K562 (cell line): ENCODE measurements around the gene GPC2. TPM values are rescaled to one million over a fixed set of nuclear protein-coding genes. Genes with fewer than 3 reads are reported as not detected.

Experiments
- EHMT2 ChIP-seq: fragments of 450-650 bp; IDR thresholded peaks from 2 replicates; pipeline ENCODE4 v1.6.1; 2018; ENCODE audit warnings: antibody characterized with exemption
- GABPA ChIP-seq: fragments of 200-800 bp; sonication (Bioruptor generic); conservative IDR thresholded peaks from 2 replicates; pipeline ENCODE4 v1.6.1; 2016; ENCODE audit warnings: low read depth, missing genetic modification characterization, missing compliant biosample characterization
- JUN ChIP-seq, 2 experiments: sonication (generic) in 1 of 2; formaldehyde crosslinking in 1 of 2; IDR thresholded peaks; 2 replicates each; pipeline versions ENCODE4 v1.6.1 to v1.8.0; 2012 to 2022; ENCODE audit warnings: borderline replicate concordance in 2 of 2, mild to moderate bottlenecking in 2 of 2, improper control_type of control experiment in 1 of 2, low read depth in 1 of 2, low read length in 1 of 2, missing genetic modification reagents in 1 of 2
- KAT8 ChIP-seq: fragments of 450-650 bp; IDR thresholded peaks from 2 replicates; pipeline ENCODE4 v1.6.1; 2016; ENCODE audit warnings: low read depth, mild to moderate bottlenecking
- KLF6 ChIP-seq: fragments of 250-450 bp; sonication (Bioruptor Pico); IDR thresholded peaks from 2 replicates; pipeline ENCODE4 v1.4.0; 2020; ENCODE audit warnings: mild to moderate bottlenecking, moderate library complexity, borderline replicate concordance
- POLR2A ChIP-seq: fragments of 450-650 bp; conservative IDR thresholded peaks from 2 replicates; pipeline ENCODE4 v1.6.1; 2016
- POLR2AphosphoS5 ChIP-seq: IDR thresholded peaks from 2 replicates; pipeline ENCODE4 v1.6.1; 2011; ENCODE audit warnings: mild to moderate bottlenecking, low read depth, low read length, moderate library complexity; ENCODE audit not compliant: control insufficient read depth, insufficient read depth
- SPI1 ChIP-seq: IDR thresholded peaks from 2 replicates; pipeline ENCODE4 v1.6.1; 2011; ENCODE audit warnings: low read depth, low read length, control low read depth, borderline replicate concordance
- SREBF2 ChIP-seq: sonication (generic); formaldehyde crosslinking; IDR thresholded peaks from 2 replicates; pipeline ENCODE4 v1.4.0; 2020; ENCODE audit warnings: mild to moderate bottlenecking, missing genetic modification reagents
- TAF1 ChIP-seq: IDR thresholded peaks from 2 replicates; pipeline ENCODE4 v1.6.1; 2011; ENCODE audit warnings: mild to moderate bottlenecking, low read length, moderate library complexity; ENCODE audit not compliant: insufficient read depth, control insufficient read depth, severe bottlenecking; ENCODE audit errors: extremely low read depth
- TEAD4 ChIP-seq, 2 experiments: sonication (generic) in 1 of 2; formaldehyde crosslinking in 1 of 2; IDR thresholded peaks; 2 replicates each; pipeline versions ENCODE4 v1.6.1 to v1.8.0; 2012 to 2022; ENCODE audit warnings: borderline replicate concordance in 1 of 2, inconsistent platforms in 1 of 2, low read length in 1 of 2, mild to moderate bottlenecking in 1 of 2, missing genetic modification reagents in 1 of 2
- XRCC5 ChIP-seq: fragments of 200-400 bp; formaldehyde crosslinking; IDR thresholded peaks from 2 replicates; pipeline ENCODE4 v1.6.1; 2017; ENCODE audit warnings: low read depth, mild to moderate bottlenecking, low read length
- ZNF644 ChIP-seq: fragments of 200-800 bp; sonication (Bioruptor generic); IDR thresholded peaks from 2 replicates; pipeline ENCODE4 v1.6.1; 2016; ENCODE audit warnings: low read depth, missing genetic modification characterization, missing compliant biosample characterization
- ZNF695 ChIP-seq: fragments of 450-650 bp; formaldehyde crosslinking; IDR thresholded peaks from 2 replicates; pipeline ENCODE4 v1.4.0; 2020; ENCODE audit warnings: mild to moderate bottlenecking, moderate library complexity
- polyA plus RNA-seq, 8 experiments: library from polyadenylated mRNA; depleted of rRNA in 4 of 8; stranded (reverse) in 5 of 8; unstranded in 3 of 8; fragments of >200 nt; fragmentation: Nextera tagmentation in 2 of 8; fragmentation: Illumina TruSeq in 1 of 8; extraction: Ambion mirVana in 2 of 8; extraction: Trizol in 1 of 8; gene quantifications; 2 replicates each; pipeline versions ENCODE4 v1.2.1 to v1.2.3, GENCODE V29; 2011 to 2014; ENCODE audit warnings: inconsistent platforms in 1 of 8, missing spikeins in 1 of 8
- total RNA-seq, 7 experiments: library from RNA; depleted of rRNA in 6 of 7; stranded (reverse); fragments of >200 nt in 6 of 7; fragmentation: Illumina TruSeq in 2 of 7; extraction: Trizol in 2 of 7; gene quantifications; 2 replicates each; pipeline versions ENCODE4 v1.2.1 to v1.2.3, GENCODE V29; 2011 to 2021; ENCODE audit warnings: low replicate concordance in 1 of 7
- TF ChIP-seq, protein P1 (sequence below): sonication (generic); formaldehyde crosslinking; IDR thresholded peaks from 2 replicates; pipeline ENCODE4 v1.8.1; 2023; ENCODE audit warnings: mild to moderate bottlenecking, missing genetic modification reagents
- TF ChIP-seq, protein P2 (sequence below): fragments of 450-650 bp; IDR thresholded peaks from 2 replicates; pipeline ENCODE4 v1.6.1; 2016; ENCODE audit warnings: missing biosample characterization, missing genetic modification characterization
- TF ChIP-seq, protein P3 (sequence below), 2 experiments: fragments of 450-650 bp; IDR thresholded peaks; 2 replicates each; pipeline ENCODE4 v1.6.1; 2018; ENCODE audit warnings: mild to moderate bottlenecking in 2 of 2, low read depth in 1 of 2; ENCODE audit not compliant: partially characterized antibody in 2 of 2

The GPC2 gene
- total and polyA plus RNA-seq, 9 of the 15 experiments (the other 6 are each of a cell fraction or from before 2014, with no cell fraction given), result 0.06 to 7.7 (median 1.4) TPM; not detected in 1

DNA sequence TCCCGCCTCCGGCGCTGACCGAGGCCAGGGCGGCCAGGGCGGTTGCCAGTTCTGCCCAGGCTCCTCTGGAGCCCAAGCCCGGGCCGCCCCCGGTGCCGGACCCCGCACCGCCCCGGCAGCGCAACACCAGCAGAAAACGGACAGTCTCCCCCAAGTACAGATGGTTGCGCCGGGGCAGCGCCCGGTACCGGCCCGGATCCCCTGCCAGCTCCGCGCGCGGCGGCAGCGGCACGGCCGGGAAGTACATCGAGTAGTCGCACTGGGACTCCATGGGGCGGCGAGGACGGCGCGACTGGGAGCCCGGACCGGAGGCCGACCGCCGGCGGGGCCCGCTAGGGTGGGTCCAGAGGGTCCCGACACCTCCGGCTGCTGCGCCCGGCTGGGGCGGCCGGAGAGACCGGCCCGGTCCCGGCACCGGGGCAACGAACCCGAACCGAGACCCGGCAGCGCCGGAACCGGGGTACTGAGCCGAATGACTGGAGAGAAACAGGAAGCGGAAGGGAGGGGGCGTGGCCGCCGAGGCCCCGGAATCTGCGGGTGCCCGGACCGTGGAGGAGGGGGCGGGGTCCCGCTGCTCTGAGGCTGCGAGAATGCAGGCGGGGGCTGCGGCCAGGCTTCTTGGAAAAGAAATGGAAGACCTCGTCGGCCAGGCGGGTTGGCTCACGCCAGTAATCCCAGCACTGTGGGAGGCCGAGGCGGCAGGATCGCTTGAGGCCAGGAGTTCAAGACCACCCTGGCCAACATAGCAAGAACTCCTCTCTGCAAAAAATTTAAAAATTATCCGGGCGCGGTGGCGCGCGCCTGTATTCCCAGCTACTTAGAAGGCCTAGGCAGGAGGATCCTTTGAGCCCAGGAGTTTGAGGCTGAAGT is 18.7 kb downstream of the GPC2 start, which contains the start of gene TRAPPC14 (continued):
- TF ChIP-seq TAF1, result peak; percentile 81
- TF ChIP-seq, protein P1, sequence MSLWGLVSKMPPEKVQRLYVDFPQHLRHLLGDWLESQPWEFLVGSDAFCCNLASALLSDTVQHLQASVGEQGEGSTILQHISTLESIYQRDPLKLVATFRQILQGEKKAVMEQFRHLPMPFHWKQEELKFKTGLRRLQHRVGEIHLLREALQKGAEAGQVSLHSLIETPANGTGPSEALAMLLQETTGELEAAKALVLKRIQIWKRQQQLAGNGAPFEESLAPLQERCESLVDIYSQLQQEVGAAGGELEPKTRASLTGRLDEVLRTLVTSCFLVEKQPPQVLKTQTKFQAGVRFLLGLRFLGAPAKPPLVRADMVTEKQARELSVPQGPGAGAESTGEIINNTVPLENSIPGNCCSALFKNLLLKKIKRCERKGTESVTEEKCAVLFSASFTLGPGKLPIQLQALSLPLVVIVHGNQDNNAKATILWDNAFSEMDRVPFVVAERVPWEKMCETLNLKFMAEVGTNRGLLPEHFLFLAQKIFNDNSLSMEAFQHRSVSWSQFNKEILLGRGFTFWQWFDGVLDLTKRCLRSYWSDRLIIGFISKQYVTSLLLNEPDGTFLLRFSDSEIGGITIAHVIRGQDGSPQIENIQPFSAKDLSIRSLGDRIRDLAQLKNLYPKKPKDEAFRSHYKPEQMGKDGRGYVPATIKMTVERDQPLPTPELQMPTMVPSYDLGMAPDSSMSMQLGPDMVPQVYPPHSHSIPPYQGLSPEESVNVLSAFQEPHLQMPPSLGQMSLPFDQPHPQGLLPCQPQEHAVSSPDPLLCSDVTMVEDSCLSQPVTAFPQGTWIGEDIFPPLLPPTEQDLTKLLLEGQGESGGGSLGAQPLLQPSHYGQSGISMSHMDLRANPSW (CRISPR knock-in tag), result 0 out of 2 replicates have a peak, but pooled peaks have one; percentile 38
- peak; percentile 53; the same call in 1 of the 2 replicates for TF ChIP-seq ZNF695
- TF ChIP-seq KAT8, result no peak
- peak; percentile 79 for TF ChIP-seq POLR2AphosphoS5
- TF ChIP-seq, protein P2, sequence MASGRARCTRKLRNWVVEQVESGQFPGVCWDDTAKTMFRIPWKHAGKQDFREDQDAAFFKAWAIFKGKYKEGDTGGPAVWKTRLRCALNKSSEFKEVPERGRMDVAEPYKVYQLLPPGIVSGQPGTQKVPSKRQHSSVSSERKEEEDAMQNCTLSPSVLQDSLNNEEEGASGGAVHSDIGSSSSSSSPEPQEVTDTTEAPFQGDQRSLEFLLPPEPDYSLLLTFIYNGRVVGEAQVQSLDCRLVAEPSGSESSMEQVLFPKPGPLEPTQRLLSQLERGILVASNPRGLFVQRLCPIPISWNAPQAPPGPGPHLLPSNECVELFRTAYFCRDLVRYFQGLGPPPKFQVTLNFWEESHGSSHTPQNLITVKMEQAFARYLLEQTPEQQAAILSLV, result 0 out of 2 replicates have a peak, but pooled peaks have one; percentile 43
- TF ChIP-seq XRCC5, result 0 out of 2 replicates have a peak, but pooled peaks have one; percentile 25
- 0 out of 2 replicates have a peak, but pooled peaks have one; percentile 35 for TF ChIP-seq SREBF2
- no peak; the same call in 1 of the 2 replicates for TF ChIP-seq EHMT2
- peak; percentile 97 for TF ChIP-seq GABPA (tag)
- TF ChIP-seq ZNF644 (tag), result no peak; the same call in 1 of the 2 replicates
- peak; percentile 95 for TF ChIP-seq SPI1
- TF ChIP-seq TEAD4 (IDR thresholded peaks at IDR 0.05; ENCODE audit: low read length), result peak; percentile 78
- TF ChIP-seq TEAD4 (CRISPR knock-in tag; IDR thresholded peaks at IDR 0.05; ENCODE audit: borderline replicate concordance), result no peak; the same call in 1 of the 2 replicates
- 0 out of 2 replicates have a peak, but pooled peaks have one; percentile 19 for TF ChIP-seq JUN (IDR thresholded peaks at IDR 0.05; ENCODE audit: borderline replicate concordance, low read depth, low read length)
- TF ChIP-seq JUN (CRISPR knock-in tag; IDR thresholded peaks at IDR 0.05; ENCODE audit: borderline replicate concordance), result no peak
- TF ChIP-seq POLR2A, result peak; percentile 90
- no peak for TF ChIP-seq KLF6
- TF ChIP-seq, protein P3, sequence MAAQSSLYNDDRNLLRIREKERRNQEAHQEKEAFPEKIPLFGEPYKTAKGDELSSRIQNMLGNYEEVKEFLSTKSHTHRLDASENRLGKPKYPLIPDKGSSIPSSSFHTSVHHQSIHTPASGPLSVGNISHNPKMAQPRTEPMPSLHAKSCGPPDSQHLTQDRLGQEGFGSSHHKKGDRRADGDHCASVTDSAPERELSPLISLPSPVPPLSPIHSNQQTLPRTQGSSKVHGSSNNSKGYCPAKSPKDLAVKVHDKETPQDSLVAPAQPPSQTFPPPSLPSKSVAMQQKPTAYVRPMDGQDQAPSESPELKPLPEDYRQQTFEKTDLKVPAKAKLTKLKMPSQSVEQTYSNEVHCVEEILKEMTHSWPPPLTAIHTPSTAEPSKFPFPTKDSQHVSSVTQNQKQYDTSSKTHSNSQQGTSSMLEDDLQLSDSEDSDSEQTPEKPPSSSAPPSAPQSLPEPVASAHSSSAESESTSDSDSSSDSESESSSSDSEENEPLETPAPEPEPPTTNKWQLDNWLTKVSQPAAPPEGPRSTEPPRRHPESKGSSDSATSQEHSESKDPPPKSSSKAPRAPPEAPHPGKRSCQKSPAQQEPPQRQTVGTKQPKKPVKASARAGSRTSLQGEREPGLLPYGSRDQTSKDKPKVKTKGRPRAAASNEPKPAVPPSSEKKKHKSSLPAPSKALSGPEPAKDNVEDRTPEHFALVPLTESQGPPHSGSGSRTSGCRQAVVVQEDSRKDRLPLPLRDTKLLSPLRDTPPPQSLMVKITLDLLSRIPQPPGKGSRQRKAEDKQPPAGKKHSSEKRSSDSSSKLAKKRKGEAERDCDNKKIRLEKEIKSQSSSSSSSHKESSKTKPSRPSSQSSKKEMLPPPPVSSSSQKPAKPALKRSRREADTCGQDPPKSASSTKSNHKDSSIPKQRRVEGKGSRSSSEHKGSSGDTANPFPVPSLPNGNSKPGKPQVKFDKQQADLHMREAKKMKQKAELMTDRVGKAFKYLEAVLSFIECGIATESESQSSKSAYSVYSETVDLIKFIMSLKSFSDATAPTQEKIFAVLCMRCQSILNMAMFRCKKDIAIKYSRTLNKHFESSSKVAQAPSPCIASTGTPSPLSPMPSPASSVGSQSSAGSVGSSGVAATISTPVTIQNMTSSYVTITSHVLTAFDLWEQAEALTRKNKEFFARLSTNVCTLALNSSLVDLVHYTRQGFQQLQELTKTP (IDR thresholded peaks at IDR 0.05; ENCODE audit: low read depth in 1 of 2, partially characterized antibody in 2 of 2), result no peak
